ENCODE data around the gene GPR179. TPM values are rescaled to one million over a fixed set of nuclear protein-coding genes. Genes with fewer than 3 reads are reported as not detected.

GPR179 gene, protein sequence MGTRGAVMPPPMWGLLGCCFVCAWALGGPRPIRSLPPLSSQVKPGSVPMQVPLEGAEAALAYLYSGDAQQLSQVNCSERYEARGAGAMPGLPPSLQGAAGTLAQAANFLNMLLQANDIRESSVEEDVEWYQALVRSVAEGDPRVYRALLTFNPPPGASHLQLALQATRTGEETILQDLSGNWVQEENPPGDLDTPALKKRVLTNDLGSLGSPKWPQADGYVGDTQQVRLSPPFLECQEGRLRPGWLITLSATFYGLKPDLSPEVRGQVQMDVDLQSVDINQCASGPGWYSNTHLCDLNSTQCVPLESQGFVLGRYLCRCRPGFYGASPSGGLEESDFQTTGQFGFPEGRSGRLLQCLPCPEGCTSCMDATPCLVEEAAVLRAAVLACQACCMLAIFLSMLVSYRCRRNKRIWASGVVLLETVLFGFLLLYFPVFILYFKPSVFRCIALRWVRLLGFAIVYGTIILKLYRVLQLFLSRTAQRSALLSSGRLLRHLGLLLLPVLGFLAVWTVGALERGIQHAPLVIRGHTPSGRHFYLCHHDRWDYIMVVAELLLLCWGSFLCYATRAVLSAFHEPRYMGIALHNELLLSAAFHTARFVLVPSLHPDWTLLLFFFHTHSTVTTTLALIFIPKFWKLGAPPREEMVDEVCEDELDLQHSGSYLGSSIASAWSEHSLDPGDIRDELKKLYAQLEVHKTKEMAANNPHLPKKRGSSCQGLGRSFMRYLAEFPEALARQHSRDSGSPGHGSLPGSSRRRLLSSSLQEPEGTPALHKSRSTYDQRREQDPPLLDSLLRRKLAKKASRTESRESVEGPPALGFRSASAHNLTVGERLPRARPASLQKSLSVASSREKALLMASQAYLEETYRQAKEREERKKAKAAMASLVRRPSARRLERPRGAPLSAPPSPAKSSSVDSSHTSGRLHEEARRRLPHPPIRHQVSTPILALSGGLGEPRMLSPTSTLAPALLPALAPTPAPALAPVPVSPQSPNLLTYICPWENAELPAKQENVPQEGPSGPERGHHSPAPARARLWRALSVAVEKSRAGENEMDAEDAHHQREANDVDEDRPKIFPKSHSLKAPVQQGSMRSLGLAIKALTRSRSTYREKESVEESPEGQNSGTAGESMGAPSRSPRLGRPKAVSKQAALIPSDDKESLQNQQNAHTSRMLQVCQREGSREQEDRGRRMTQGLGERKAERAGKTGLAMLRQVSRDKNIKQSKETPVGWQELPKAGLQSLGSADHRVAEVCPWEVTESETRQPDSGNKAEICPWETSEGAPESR (N-terminal part only)
- 0.03 and 0.05 TPM in 2 replicates for total RNA-seq
- 0.03 TPM for polyA plus RNA-seq (2012)

DNA sequence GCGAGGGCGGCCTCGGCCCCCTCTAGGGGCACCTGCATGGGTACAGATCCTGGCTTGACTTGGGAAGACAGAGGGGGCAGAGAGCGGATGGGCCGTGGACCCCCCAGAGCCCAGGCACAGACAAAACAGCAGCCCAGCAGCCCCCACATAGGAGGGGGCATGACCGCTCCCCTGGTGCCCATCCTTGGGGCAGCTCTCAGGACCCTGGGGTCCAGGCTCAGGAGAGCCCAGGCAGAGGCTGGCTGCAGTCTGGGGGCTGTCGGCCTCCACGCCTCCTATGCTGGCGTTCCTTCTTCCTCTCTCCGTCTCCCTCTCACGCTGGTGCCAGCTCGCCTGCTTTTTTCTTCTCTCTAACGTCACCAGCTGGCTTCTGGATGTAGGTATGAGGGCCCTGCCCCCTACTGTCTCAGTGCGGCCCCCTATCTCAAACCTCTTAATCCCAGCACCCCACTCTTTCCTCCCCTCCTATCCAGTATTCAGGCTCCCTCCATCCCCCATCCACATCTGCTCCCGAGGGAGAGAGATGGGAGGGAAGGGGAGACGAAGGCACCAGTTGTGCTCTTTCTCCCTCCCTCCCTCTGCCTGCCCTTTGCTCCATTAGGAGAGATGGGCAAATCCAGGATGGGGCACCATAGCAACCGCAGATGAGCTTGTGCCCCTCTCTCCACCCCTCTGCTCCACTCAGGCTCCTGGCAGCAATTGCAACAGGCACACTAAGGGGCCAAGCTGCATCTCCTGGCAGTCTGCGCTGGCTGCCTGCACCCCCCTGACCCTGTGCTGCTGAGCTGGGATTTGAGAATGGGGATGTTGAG, at the start of gene GPR179:
Gene GPR179 (minus strand): TSS at position 349 of the 812 bp plus-strand sequence. CDS start 167 bp downstream, at position 182.
- no peak for DNase-seq (ENCODE audit: low read depth)

DNA sequence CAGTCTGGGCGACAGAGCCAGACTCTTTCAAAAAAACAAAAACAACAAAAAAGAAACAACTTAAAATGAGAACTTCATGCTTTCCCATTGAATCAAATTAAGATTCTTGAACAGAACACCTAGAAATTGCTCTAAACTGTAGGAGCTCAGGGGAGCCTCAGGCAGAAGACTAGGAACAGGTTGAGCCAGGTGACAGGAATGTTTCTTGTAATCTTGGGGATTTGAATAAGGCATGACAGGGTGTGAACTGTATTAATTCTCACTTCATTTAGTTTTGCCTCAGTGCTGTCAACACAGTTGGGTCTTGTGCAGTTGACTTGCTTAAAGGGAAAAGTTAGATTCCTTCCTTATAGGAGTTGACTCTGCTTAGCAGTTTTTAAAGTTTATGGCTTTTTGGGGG, 35.7 kb upstream of the GPR179 start:
- no peak for DNase-seq (ENCODE audit: low read depth)

DNA sequence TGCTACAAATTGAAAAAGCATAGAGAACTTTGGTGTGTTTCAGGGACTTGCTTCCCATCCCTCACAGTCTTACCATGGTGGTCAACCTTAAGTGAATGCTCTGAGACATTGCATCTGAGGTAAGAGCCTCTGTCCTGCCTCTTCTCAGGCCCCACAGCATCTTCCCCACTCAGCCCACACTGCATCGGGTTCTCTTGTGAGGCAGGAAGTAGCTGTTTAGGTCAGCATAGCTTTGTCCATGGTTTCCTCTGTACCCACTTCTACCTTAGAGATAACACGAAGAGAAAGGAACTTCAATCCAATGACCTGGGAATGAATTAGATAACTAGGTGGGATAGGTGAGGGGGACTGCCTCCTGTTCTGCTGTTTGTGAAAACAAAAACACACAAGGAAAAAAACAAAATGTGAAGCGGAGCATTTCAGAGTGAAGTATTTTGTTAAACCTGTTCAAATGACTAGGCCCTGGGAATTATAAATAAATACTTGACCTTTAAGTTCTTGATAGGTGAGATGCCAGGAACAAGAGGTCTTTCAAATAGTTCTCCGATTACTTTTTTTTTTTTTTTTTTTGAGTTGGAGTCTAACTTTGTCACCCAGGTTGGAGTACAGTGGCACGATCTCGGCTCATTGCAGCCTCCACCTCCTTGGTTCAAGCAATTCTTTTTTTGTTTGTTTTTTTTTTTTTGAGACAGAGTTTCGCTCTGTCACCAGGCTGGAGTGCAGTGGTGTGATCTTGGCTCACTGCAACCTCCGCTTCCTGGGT, 25.5 kb upstream of the GPR179 start:
- no peak for DNase-seq (ENCODE audit: low read depth)

DNA sequence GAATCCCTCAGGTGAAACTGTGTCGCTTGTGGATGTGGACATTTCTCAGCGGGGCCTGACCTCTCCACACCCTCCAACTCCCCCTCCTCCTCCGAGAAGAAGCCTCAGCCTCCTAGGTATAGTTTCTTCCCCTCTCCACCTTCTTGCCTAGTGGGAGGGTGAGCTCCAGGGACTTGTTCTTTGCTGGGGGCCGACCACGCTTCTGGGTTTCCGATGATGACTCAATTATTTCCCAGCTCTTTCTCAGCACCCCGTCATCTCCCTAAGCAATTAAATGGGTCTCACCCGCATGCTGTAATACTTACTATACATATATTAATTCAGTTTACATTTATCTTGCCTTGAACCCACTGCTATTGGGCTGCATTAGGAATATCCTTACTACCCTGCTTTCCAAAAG, 21.0 kb upstream of the GPR179 start:
- DNase-seq (ENCODE audit: low read depth): no peak

DNA sequence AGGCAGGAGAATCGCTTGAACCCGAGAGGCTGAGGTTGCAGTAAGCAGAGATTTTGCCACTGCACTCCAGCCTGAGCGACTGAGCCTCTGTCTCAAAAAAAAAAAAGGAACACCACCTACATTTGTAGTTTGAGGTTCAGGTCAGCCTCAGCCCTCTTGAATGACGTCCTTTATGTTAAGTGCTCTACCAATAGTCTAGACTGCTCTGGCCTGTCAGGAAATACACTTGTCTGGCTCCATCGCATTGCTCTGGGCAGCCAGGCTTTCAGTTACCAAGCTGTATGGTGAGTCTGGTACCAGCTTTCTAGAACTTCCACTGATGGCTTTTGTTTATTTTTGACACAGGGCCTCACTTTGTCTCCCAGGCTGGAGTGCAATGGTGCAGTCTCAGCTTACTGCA, 19.3 kb upstream of the GPR179 start:
- DNase-seq (ENCODE audit: low read depth): no peak

DNA sequence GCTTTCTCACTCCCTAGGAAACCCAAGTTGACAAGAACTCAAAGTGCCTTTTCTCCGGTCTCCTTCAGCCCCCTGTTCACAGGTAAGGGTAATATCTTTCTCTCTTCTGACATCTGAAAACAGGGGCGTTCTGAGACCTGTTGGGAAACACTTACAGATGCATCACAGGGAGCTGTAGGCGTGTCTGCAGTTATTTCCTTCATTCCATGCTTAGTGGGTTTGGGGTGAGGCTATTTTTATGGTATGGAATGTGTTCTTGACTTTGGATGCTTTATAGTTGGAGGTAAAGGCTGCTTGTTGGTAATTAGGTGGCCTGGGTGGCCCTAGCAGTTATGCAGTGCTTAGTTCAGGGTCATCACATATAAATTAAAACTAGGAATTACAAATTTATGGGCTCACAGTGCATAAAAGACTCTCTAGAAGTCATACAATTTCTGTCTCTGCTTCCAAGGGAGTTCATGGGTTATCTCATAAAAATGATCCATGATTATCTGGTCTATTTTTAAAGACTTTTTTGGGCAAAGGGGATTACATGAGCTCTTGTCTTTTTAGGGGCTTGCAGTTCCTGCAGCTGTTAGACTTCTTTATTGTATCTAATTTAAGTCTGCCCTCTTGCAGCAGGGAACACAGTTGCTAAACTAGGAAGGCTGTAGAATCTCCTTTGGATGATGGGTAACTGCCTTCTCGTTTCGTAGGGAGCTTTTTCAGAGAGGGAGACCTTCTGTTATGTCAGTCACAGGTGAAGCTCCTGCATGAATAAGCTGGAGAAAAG, 18.1 kb upstream of the GPR179 start:
- DNase-seq (ENCODE audit: low read depth): peak; percentile 52

DNA sequence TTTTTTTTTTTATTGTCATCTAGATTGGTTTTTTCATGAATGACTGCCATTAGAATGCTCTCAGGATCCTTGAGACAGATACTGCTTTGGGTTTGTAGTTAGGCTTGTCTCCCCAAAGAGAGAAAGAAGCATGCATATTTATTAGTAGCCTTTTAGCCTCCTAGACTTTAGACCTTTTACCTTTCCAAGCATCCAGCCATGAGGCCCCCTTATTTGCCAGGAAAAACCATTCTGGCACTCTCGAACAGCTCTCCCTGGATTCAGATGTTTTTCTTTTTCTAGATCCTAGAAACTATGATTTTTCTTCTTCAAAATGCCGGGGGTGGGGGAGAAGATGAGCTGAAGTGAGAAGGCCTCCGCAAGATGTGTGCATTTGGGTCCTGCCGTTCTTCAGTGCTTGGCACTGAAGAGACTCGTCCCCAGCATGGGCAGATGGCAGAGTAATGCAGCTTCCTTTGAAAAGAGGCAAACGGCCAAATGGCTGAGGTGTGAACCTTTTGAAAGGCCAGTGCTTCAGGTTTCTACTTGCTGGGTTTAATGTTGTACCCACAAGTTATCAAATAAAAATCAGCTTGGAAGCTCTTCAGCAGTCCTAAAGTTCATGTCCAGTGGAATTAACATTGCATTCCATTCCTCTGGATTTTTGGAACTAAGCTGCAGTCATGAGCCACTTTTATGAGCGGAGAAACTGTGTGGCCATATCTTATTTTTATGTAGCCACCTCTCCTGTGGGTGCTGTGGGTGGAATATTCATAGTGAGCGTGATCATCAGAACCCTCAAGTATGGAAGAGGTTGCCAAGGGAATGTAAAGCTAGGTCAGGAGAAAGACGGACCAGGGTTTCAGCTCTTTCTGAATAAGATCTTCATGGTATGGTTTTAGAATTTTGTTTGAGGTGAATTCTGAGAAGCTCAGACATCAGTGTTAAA, 15.1 kb upstream of the GPR179 start:
- DNase-seq (ENCODE audit: low read depth): peak; percentile 25

DNA sequence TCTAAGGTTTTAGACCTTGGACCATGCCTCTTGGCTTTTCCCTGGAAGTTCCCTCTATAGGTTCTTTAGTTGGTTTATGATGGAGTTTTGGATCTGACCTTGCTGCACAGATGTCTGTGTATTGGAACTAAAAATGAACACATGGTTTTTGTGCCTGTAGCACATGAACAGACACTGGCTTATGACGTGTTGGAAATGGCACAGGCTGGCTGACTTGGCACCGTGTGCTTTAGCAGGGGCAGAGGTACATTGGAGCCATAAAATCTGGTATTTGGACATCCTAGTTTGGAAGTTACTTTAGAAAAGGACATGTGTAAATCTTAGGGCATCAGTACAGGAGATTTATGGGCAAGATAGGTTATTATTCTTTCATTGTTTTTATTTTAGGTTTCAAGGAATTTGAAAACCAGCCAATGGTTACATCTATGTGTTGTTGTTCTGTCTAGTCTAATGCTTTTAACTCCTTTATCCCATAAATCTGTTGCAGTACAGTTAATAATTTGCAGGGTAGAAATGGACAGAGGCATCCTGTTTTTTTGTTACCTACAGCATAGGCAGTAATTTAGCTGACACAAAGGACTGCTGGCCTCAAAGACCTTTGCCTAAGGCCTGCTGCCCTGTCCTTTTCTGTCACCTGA, 13.8 kb upstream of the GPR179 start:
- DNase-seq (ENCODE audit: low read depth): no peak

DNA sequence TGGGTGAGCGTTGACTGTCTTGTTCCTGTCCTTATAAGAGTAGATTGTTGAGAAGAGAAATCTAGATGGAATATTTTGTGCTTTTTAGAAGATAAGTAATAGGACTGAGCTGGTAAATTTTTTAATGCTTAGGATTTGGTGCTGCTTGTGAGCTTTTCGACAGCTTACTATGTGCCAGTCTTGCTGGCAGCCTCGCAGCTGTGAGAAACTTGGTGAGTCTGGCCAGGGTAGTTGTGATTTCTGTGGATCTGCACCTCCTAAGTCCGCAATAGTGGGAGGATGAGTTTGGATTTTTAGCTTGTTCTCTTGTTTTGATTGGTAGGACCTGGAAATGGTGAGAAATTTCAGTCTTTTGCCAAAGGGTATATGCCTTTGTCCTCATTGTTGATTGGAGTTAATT, 11.5 kb upstream of the GPR179 start:
- DNase-seq (ENCODE audit: low read depth): no peak

DNA sequence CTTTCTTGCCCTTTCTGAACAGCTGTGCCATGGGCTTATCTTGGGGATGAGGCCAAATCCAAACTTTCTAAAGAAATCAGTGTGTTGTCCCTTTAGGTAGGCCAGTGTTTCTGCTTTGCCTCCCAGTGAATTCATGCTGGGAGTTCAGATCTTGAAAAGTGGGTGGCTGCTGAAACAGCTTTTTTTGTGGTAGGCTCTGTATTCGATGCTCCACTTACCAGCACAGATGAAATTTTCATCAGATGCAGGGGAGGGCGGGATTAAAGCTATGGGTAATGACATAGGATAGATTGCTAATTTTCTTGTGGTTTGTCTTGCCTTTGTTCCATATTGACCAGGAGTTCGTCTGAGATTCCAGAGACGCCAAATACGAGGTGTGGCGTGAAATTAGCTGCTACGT, 10.7 kb upstream of the GPR179 start:
- DNase-seq (ENCODE audit: low read depth): no peak

DNA sequence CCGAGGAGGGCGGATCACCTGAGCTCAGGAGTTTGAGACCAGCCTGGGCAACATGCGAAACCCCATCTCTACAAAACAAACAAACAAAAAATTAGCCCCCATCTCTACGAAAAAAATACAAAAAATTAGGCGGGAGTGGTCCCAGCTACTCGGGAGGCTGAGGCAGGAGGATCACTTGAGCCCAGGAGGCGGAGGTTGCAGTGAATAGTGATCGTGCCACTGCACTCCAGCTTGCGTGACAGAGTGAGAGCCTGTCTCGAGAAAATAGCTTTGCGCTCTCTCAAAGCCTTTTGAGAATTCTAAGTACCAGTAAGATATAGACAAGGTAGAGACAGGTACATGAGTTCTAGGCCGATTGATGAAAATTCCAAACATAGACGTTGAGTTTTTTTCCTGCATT, 9.9 kb upstream of the GPR179 start:
- no peak for DNase-seq (ENCODE audit: low read depth)

DNA sequence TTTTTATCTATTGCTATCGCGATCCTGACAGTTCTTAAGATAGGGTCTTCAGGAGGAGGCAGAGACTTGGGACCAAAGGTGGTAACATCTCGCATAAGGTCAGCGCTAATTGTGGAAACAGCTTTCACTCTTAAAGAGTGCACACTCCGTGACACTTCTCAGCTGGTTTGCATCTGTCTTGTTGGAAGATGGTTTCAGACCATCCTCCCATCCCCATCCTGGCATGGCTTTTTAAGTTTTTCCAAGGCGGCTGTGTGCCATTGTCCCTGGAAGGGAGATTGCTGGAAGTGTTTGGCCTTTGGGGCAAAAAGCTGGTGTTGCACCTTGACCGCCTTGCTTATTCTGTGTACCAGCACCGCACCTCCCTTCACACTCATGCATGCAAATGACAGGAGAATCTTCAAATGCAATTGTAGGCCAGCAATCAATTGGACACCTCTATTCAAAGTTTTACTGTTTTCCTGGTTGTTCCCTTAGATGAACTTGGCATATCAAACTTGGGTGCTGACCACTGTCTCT, 9.4 kb upstream of the GPR179 start:
- peak; percentile 46 for DNase-seq (ENCODE audit: low read depth)

DNA sequence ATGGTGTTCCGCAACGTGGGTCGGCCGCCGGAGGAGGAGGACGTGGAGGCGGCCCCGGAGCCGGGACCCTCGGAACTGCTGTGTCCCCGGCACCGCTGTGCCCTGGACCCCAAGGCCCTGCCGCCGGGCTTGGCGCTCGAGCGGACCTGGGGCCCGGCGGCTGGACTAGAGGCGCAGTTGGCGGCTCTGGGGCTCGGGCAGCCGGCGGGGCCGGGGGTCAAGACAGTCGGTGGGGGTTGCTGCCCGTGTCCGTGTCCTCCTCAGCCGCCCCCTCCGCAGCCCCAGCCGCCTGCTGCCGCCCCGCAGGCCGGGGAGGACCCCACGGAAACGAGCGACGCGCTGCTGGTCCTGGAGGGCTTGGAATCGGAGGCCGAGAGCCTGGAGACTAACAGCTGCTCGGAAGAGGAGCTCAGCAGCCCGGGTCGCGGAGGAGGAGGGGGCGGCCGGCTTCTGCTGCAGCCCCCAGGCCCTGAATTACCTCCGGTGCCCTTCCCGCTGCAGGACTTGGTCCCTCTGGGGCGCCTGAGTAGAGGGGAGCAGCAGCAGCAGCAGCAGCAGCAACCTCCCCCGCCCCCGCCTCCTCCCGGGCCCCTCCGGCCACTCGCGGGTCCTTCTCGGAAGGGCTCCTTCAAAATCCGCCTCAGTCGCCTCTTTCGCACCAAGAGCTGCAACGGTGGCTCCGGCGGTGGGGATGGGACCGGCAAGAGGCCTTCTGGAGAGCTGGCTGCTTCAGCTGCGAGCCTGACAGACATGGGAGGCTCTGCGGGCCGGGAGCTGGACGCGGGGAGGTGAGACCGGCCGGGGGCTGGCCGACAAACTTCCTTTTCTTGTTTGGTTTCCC, 8.7 kb upstream of the GPR179 start:
- DNase-seq (ENCODE audit: low read depth): peak; percentile 24

DNA sequence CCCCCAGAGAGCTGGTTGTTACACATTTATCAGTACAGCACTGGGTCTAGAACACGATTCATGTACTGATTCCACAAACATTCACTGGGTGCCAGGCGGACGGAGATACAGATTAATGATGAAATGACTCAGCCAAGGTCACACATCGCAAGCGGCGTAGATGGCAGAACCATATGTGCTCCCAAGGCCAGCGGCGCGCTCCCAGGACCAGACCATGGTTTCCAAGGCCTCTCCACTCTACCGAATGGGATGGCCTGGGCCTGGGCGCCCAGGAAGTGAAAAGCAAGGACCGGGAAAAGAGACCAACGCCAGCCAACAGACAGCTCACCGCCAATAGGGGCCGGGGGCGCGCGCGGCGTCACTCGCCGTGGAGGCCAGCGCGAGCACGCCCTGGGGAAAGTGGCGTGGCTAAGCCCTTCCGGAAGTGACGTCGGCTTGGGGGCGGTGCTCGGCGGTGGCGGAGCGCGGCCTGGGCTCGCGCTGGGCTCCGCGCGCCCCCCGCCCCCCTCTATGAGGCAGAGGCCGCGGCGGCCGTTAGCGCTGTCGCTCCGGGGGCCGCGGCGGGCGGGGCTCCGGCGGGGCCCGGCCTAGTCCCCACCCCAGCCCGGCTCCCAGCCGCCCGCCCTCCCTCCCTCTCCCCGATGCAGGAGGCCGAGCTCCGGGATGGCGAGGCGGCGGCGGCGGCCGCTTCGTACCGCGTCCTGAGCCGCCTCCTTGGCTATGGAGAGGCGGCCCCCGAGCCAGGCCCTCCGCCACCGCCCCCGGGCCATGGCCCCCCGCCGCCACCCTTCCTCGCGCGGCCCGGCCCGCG, 7.9 kb upstream of the GPR179 start, which contains the start of gene SOCS7:
Gene SOCS7 (plus strand): TSS at position 433 of the 811 bp plus-strand sequence. CDS start 209 bp downstream, at position 642.
- peak; percentile 91 for DNase-seq (ENCODE audit: low read depth)

DNA sequence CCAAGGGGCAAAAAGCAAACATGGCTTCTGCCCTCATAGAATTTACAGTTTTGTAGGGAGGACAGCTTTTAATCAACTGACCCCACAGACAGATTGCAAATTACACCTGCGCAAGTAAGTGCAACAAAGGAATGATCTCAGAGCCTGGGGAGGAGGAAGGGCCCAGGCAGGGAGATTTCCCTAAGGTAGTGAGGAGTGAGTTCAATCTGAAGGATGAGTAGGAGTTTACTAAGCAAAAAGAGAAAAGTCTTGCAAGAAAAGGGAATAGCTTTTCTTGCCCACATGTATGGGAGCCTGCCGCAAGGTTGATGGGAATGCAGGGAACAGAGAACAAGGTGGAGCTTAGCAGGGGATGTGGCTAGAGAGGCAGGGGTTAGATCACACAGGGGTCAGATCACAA, 6.3 kb upstream of the GPR179 start:
- DNase-seq (ENCODE audit: low read depth): no peak

Measured in myocyte (in vitro differentiated cells).